ENCODE data around the gene DNAH3. TPM values are rescaled to one million over a fixed set of nuclear protein-coding genes. Genes with fewer than 3 reads are reported as not detected.

DNAH3 gene
- total and polyA plus RNA-seq, 2 of the 8 experiments (the other 6 are each of a cell fraction or from before 2014, with no cell fraction given): 0.57 to 0.71 TPM

DNA sequence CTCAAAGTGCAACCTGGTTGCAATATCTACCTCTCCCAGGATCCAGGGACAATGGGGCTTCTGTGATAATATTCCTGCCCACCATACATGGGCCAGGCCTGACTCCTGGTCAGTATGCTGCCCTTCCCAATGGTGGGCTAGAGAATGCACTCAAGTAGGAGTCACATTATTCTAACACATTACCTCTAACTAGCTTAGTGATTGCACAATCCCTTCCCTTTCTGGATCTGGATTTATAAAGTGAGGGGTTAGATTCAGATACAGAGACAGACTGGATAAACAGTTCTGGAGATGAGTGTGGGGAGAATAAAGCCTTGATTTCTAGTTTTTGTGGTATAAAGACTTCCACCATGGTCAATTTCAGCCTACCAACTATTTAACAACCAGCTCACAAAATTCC is 217.1 kb downstream of the DNAH3 start:
- ChIA-PET CTCF (ENCODE audit: partially characterized antibody) (interaction anchor here (1.0 kb wide), 1 partner anchor 83 kb away, joined by 3 read pairs; no protein-coding TSS in a partner anchor), POLR2A (ENCODE audit: partially characterized antibody) (no interaction called here)
- H2BK12ac ChIP-seq (ENCODE audit: low read depth, low read length): no peak overlapping the region
- no peaks in the 10 kb centered on the region for H3K9me3 ChIP-seq (ENCODE audit: insufficient read depth in 2 of 2, low read depth in 1 of 2, low read length in 1 of 2)
- H2BK5ac ChIP-seq (ENCODE audit: low read depth, low read length): no peak overlapping the region
- no peak for FAIRE-seq
- H3K4me2 ChIP-seq (ENCODE audit: insufficient read depth in 1 of 2, low read depth in 2 of 2, low read length in 2 of 2): no peak overlapping the region
- no peaks in the 10 kb centered on the region for H3K79me2 ChIP-seq (ENCODE audit: control insufficient read depth in 1 of 2, insufficient read depth in 2 of 2, low read length in 2 of 2)
- H3K36me3 ChIP-seq (ENCODE audit: control insufficient read depth in 2 of 4, insufficient read depth in 4 of 4, low read length in 3 of 4): no peaks in the 10 kb centered on the region
- H4K20me1 ChIP-seq (replicated peaks in 1 of 2; ENCODE audit: control insufficient read depth in 1 of 2, insufficient read depth in 2 of 2, low read length in 2 of 2): no peaks in the 10 kb centered on the region
- TF ChIP-seq SIRT6 (IDR thresholded peaks at IDR 0.05; ENCODE audit: low read length) (no peak), CEBPB (IDR thresholded peaks at IDR 0.05; ENCODE audit: low read depth, low read length) (peak; percentile 54; the same call in 1 of the 2 replicates)
- H3K4me1 ChIP-seq (replicated peaks in 1 of 4; ENCODE audit: control insufficient read depth in 3 of 4, insufficient read depth in 4 of 4, low read length in 3 of 4): no peaks in the 10 kb centered on the region
- H3K27me3 ChIP-seq (replicated peaks in 1 of 4; ENCODE audit: control insufficient read depth in 3 of 4, extremely low read depth in 1 of 4, insufficient read depth in 3 of 4, low read length in 3 of 4): no peaks in the 10 kb centered on the region
- no peak overlapping the region for H2BK20ac ChIP-seq (ENCODE audit: low read length)
- H3K79me1 ChIP-seq (ENCODE audit: low read depth, low read length): no peaks in the 10 kb centered on the region
- H4K8ac ChIP-seq (ENCODE audit: extremely low read depth, insufficient read depth, low read length): no peak overlapping the region
- H3K4me3 ChIP-seq (ENCODE audit: extremely low read depth in 1 of 4, insufficient read depth in 2 of 4, low read depth in 3 of 4, low read length in 4 of 4): no peak overlapping the region
- H4K91ac ChIP-seq (replicated peaks; ENCODE audit: insufficient read length, low read length): no peak overlapping the region
- no peak overlapping the region for H2AK5ac ChIP-seq (ENCODE audit: low read depth, low read length)
- no peak overlapping the region for H3K27ac ChIP-seq (ENCODE audit: low read depth, low read length)
- no peaks in the 10 kb centered on the region for H3K23me2 ChIP-seq (ENCODE audit: low read depth, low read length)
- DNase-seq (ENCODE audit: low read depth in 1 of 2, low spot score in 2 of 2): no peak
- H2BK120ac ChIP-seq (replicated peaks; ENCODE audit: low read depth, low read length): no peak overlapping the region
- no peak overlapping the region for H3K23ac ChIP-seq (ENCODE audit: insufficient read length)
- H3K56ac ChIP-seq (replicated peaks; ENCODE audit: insufficient read length, low read depth, low read length): no peak overlapping the region
- H2AFZ ChIP-seq (ENCODE audit: low read length): no peak overlapping the region
- H3K18ac ChIP-seq (ENCODE audit: extremely low read depth, low read length): no peak overlapping the region
- no peak overlapping the region for H3K14ac ChIP-seq (ENCODE audit: insufficient read length)
- no peak overlapping the region for H2BK15ac ChIP-seq (ENCODE audit: low read length)
- no peak overlapping the region for H4K5ac ChIP-seq (ENCODE audit: insufficient read length, low read depth, low read length)
- no peak overlapping the region for H3K4ac ChIP-seq (replicated peaks; ENCODE audit: insufficient read length, low read depth, low read length)
- no peak overlapping the region for H3K9ac ChIP-seq (replicated peaks in 1 of 4; ENCODE audit: extremely low read depth in 1 of 4, low read depth in 3 of 4, low read length in 3 of 4)

Data from H1 (cell line).